Spleen (tissue), 7 donors: ENCODE data around the gene TUSC1.

Experiments used
- CTCF ChIP-seq, 11 experiments: fragments of 200-600 bp in 7 of 11; fragments of 450-650 bp in 4 of 11; sonication (generic) in 4 of 11; IDR thresholded peaks in 8 of 11; conservative IDR thresholded peaks in 3 of 11; 1 replicate in 7 of 11; 2 replicates in 4 of 11; pipeline versions ENCODE4 v1.4.0 to v1.8.0; 2016 to 2021; ENCODE audit warnings: antibody characterized with exemption in 11 of 11, inconsistent platforms in 4 of 11, mild to moderate bottlenecking in 1 of 11
- POLR2A ChIP-seq, 3 donors: fragments of 450-650 bp; IDR thresholded peaks; one replicate each; pipeline ENCODE4 v1.5.1; 2017; ENCODE audit warnings: antibody characterized with exemption in 3 of 3, mild to moderate bottlenecking in 1 of 3
- POLR2AphosphoS5 ChIP-seq, 3 donors: sonication (generic); formaldehyde crosslinking; IDR thresholded peaks; one replicate each; pipeline ENCODE4 v1.5.1; 2017; ENCODE audit warnings: antibody characterized with exemption in 3 of 3
- donor health status: DM: no; HTN: no; CAD: no; lungs with moderate emphysema.
- donor health status: DM: no; HTN: no; CAD: no.
- donor health status: DM: no; HTN: no; CAD: no.

DNA sequence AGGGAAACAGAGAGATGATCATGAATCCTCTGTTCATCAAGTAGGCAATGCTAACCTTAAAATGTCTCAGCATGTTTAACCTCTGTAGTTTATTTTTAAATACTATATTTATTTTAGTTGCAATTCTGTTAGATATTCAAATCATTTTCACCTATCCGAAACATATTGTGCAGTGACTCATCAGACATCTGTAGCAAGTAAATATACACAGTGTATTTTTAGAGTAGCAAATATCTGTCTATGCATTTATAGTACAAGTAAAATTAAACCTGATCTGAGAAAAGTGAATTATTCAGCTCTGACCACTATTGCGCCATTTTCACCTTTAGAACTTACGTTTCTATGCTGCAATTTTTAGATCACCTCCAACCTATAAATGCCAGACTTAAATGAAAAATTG is 24.3 kb upstream of the TUSC1 start:
- TF ChIP-seq POLR2A (IDR thresholded peaks at IDR 0.05), result no peak
- no peak for TF ChIP-seq CTCF (IDR thresholded peaks at IDR 0.05 in 8 of 11, conservative IDR thresholded peaks at IDR 0.05 in 3 of 11)
- no peak for TF ChIP-seq POLR2AphosphoS5 (IDR thresholded peaks at IDR 0.05)
